ENCODE measurements around the gene GLP2R.

The GLP2R gene

DNA sequence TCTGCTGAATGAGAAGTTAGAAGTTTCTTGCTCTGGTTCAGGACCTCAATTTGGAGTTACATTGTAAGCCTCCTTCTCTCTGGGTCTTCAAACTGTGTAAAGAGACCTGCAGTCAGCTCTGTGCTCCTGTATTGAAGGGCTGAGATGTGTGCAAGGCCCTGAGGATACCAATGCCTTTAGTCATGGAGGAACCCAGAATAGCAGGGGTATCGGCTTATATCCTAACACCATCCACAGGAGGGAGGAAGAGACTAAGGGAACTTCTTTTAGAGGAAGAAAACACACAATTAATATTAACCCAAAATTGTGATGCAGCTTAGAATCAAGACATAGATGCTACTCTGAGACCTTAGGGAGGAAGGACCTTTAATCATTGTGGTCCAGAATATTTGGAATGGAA is 36.5 kb downstream of the GLP2R start:
- TF ChIP-seq, protein P1, sequence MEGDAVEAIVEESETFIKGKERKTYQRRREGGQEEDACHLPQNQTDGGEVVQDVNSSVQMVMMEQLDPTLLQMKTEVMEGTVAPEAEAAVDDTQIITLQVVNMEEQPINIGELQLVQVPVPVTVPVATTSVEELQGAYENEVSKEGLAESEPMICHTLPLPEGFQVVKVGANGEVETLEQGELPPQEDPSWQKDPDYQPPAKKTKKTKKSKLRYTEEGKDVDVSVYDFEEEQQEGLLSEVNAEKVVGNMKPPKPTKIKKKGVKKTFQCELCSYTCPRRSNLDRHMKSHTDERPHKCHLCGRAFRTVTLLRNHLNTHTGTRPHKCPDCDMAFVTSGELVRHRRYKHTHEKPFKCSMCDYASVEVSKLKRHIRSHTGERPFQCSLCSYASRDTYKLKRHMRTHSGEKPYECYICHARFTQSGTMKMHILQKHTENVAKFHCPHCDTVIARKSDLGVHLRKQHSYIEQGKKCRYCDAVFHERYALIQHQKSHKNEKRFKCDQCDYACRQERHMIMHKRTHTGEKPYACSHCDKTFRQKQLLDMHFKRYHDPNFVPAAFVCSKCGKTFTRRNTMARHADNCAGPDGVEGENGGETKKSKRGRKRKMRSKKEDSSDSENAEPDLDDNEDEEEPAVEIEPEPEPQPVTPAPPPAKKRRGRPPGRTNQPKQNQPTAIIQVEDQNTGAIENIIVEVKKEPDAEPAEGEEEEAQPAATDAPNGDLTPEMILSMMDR (IDR thresholded peaks at IDR 0.05; ENCODE audit: borderline replicate concordance, insufficient read depth, low read depth, low read length), result no peak
- no peak overlapping the region for H3K4me3 ChIP-seq (ENCODE audit: low read depth, low read length)

DNA sequence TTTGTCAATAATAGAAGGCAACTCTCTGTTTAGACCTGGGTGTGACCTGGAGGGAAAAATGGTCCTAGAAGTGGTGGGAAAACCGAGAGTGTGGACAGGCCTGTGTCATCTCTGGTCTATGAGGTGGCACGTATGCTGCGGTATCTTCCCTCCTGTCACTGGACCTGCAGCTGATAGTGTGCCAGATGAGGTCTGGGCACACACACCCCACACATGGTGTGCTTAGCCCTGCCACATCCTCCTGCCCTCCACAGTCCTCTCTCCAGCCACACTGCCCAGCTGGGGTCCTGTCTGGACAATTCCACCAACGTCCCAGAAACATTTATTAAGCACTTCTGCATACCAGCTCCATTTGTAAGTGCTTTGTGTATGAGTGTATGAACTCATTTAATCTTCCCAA is 37.2 kb downstream of the GLP2R start:
- TF ChIP-seq, protein P1 (IDR thresholded peaks at IDR 0.05; ENCODE audit: borderline replicate concordance, insufficient read depth, low read depth, low read length), result no peak
- no peak overlapping the region for H3K4me3 ChIP-seq (ENCODE audit: low read depth, low read length)

DNA sequence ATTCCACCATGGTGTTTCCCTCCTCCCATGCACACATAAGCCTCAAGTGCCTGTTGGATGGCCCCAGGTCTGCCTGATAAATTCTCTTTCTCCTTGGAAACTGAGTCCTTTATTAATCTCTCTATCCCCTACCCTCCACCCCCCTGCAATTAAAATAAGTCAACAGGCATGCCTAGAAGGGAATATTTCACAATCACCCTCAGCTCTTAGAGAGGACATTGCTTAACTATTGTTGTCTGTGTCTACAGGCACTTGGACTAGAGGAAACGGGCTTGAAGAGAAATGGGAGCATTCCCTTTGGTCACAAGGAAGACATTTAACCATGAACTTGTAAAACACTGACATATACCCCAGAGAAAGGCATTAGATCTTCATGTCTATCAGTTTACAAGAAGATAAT is 39.9 kb downstream of the GLP2R start:
- TF ChIP-seq, protein P1 (IDR thresholded peaks at IDR 0.05; ENCODE audit: borderline replicate concordance, insufficient read depth, low read depth, low read length), result no peak
- H3K4me3 ChIP-seq (ENCODE audit: low read depth, low read length), result no peak overlapping the region

DNA sequence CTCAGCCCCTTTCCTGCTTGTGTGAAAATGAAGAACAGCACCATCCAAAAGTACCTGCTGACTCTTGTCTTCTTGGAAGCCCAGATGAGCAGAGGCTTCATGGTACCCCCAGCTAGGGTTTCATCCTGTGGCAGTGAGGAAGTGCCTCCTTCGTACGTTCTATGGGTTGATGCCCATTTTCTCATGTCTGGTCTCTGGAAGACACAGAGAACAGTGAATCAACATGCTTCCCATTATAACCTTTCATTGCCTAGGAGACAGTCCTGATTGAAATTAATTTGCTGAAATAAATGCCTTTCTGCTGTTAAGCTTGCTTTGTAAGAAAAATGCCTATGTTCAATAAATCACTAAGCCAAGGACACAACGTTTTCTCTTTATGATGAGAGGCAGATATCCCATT is 42.8 kb downstream of the GLP2R start:
- TF ChIP-seq, protein P1 (IDR thresholded peaks at IDR 0.05; ENCODE audit: borderline replicate concordance, insufficient read depth, low read depth, low read length), result no peak
- no peak overlapping the region for H3K4me3 ChIP-seq (ENCODE audit: low read depth, low read length)

DNA sequence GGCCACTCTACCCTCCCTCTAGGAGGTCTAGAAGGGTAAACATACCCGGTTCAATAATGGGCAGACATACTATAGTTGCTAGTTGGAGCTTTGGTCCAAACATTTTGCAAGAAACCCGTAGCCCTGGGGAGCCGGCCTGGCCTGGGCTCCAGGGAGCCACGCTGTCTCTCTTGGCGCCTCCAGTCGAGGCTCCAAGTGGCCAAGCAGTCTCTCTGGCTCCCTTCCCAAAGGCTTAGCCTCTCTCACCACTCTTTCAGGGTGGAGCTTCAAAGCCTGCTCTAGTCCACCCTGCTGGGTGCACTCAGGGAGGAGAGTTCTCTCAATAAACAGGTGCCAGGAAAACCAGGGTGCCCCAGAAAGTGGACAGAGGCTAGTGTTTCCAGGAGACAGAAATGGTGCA is 47.1 kb downstream of the GLP2R start:
- TF ChIP-seq, protein P1 (IDR thresholded peaks at IDR 0.05; ENCODE audit: borderline replicate concordance, insufficient read depth, low read depth, low read length), result no peak
- no peak overlapping the region for H3K4me3 ChIP-seq (ENCODE audit: low read depth, low read length)

DNA sequence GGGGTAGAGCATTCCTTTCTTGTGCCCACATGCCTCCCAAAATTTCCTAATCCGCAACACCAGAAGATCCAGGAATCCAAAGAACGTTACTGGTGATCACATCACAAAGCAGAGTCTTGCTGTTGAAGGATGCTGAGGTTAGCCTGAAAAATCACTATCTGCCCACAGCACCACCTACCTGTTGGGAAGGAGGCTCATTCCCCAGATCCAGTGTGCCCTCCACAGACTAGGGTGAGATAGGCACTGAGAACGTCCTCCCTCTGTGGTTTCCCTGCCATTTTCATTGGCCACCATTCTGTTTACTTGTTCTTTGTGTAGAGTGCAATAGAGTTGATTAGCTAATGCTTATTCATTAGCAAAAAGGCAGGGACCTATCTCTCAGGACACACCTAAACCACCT is 49.0 kb downstream of the GLP2R start:
- no peak overlapping the region for H3K4me3 ChIP-seq (ENCODE audit: low read depth, low read length)
- TF ChIP-seq, protein P1 (IDR thresholded peaks at IDR 0.05; ENCODE audit: borderline replicate concordance, insufficient read depth, low read depth, low read length), result no peak

DNA sequence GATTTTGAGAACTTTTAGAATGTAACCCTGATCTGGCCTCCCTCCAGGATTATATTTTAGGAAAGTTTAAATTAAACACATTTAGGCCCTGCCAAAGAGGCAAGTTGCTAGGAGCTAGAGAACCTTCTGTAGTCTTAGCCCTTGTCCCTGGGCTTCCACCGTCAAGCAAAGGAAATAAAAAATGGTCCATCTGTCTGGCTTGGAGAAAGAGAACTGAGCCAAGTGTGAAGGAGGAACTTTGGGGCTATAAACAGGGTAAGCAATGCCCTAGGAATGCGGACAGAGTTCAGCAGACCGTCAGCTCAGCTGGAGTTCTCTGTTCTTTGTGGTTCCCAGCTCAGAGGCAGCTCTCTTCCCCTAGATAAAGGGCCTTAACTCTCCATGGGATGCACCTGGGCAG is 49.7 kb downstream of the GLP2R start:
- TF ChIP-seq, protein P1 (IDR thresholded peaks at IDR 0.05; ENCODE audit: borderline replicate concordance, insufficient read depth, low read depth, low read length), result no peak
- no peak overlapping the region for H3K4me3 ChIP-seq (ENCODE audit: low read depth, low read length)

All from GM12875 (cell line).